GM23338 (cell line): ENCODE results near the gene ZCCHC17. TPM values are rescaled to one million over a fixed set of nuclear protein-coding genes. Genes with fewer than 3 reads are reported as not detected.

Experiments
- ATAC-seq: fragments of 200-7000 bp; cut with Tn5 transposase; 3 replicates; pipeline ENCODE4 v1.9.1; 2020
- DNase-seq: peaks from one replicate; pipeline ENCODE4 v3.0.0-alpha.2; 2015; ENCODE audit warnings: low spot score
- H2AFZ ChIP-seq: fragments of 200-600 bp; sonication (generic); 2 replicates; pipeline ENCODE4 v1.8.0; 2016; ENCODE audit warnings: antibody characterized with exemption, mild to moderate bottlenecking, moderate library complexity
- H3F3A ChIP-seq: fragments of 200-600 bp; sonication (generic); replicated peaks from 2 replicates; pipeline ENCODE4 v1.8.0; 2017; ENCODE audit warnings: antibody characterized with exemption, mixed run types, low read depth
- H3K27ac ChIP-seq: fragments of 200-600 bp; sonication (generic); 2 replicates; pipeline ENCODE4 v1.6.1; 2016; ENCODE audit warnings: low read depth
- H3K27me3 ChIP-seq: fragments of 200-600 bp; sonication (generic); 2 replicates; pipeline ENCODE4 v1.8.0; 2016; ENCODE audit warnings: mild to moderate bottlenecking, mixed run types, moderate library complexity; ENCODE audit not compliant: insufficient read depth
- H3K36me3 ChIP-seq: fragments of 200-600 bp; sonication (generic); 2 replicates; pipeline ENCODE4 v1.8.0; 2016; ENCODE audit warnings: mild to moderate bottlenecking; ENCODE audit not compliant: insufficient read depth
- H3K4me1 ChIP-seq: fragments of 200-600 bp; sonication (generic); 2 replicates; pipeline ENCODE4 v1.8.0; 2016; ENCODE audit warnings: mild to moderate bottlenecking, moderate library complexity; ENCODE audit not compliant: insufficient read depth
- H3K4me2 ChIP-seq: fragments of 200-600 bp; sonication (generic); 2 replicates; pipeline ENCODE4 v1.7.1; 2017; ENCODE audit warnings: mixed run types
- H3K4me3 ChIP-seq: fragments of 200-600 bp; sonication (generic); 2 replicates; pipeline ENCODE4 v1.6.1; 2016; ENCODE audit warnings: mixed run types
- H3K79me2 ChIP-seq: fragments of 200-600 bp; sonication (generic); replicated peaks from 2 replicates; pipeline ENCODE4 v1.8.0; 2017; ENCODE audit warnings: mild to moderate bottlenecking; ENCODE audit not compliant: insufficient read depth
- H3K9me2 ChIP-seq: fragments of 200-600 bp; sonication (generic); 2 replicates; pipeline ENCODE4 v1.8.0; 2017; ENCODE audit not compliant: insufficient read depth
- H4K20me1 ChIP-seq: fragments of 200-600 bp; sonication (generic); replicated peaks from 2 replicates; pipeline ENCODE4 v1.8.0; 2017; ENCODE audit warnings: mild to moderate bottlenecking; ENCODE audit not compliant: insufficient read depth
- H3K27ac Mint-ChIP-seq: 2 replicates; pipeline ENCODE4 v1.8.0; 2020; ENCODE audit warnings: inconsistent platforms, mild to moderate bottlenecking, moderate library complexity, mixed read lengths
- H3K27me3 Mint-ChIP-seq: 3 replicates; pipeline ENCODE4 v1.8.0; 2022; ENCODE audit warnings: low read depth, mild to moderate bottlenecking, moderate library complexity, mixed read lengths, inconsistent platforms; ENCODE audit not compliant: insufficient read depth, poor library complexity
- H3K36me3 Mint-ChIP-seq: 3 replicates; pipeline ENCODE4 v1.8.0; 2021; ENCODE audit warnings: low read depth, mild to moderate bottlenecking, inconsistent platforms, moderate library complexity, mixed read lengths
- H3K4me1 Mint-ChIP-seq: 3 replicates; pipeline ENCODE4 v1.8.0; 2020; ENCODE audit warnings: mild to moderate bottlenecking, inconsistent platforms, mixed read lengths
- H3K4me3 Mint-ChIP-seq: 3 replicates; pipeline ENCODE4 v1.8.0; 2021; ENCODE audit warnings: moderate library complexity, mild to moderate bottlenecking, inconsistent platforms, mixed read lengths
- H3K9me3 Mint-ChIP-seq: 3 replicates; pipeline ENCODE4 v1.8.0; 2020; ENCODE audit warnings: moderate library complexity, mild to moderate bottlenecking, inconsistent platforms, mixed read lengths
- CREB1 ChIP-seq: fragments of 250-450 bp; sonication (Bioruptor Pico); IDR thresholded peaks from 2 replicates; pipeline ENCODE4 v1.5.0; 2020; ENCODE audit warnings: low read depth, mild to moderate bottlenecking, moderate library complexity
- ETS1 ChIP-seq: IDR thresholded peaks from 2 replicates; pipeline ENCODE4 v1.6.1; 2016; ENCODE audit warnings: antibody characterized with exemption
- JUNB ChIP-seq: IDR thresholded peaks from one replicate; pipeline ENCODE4 v1.6.1; 2016; ENCODE audit warnings: antibody characterized with exemption; ENCODE audit not compliant: unreplicated experiment
- POLR2AphosphoS5 ChIP-seq: IDR thresholded peaks from 2 replicates; pipeline ENCODE4 v1.6.1; 2016; ENCODE audit warnings: antibody characterized with exemption, low read depth
- REST ChIP-seq: IDR thresholded peaks from one replicate; pipeline ENCODE4 v1.6.1; 2018; ENCODE audit warnings: antibody characterized with exemption; ENCODE audit not compliant: unreplicated experiment
- STAT1 ChIP-seq: IDR thresholded peaks from one replicate; pipeline ENCODE4 v1.6.1; 2016; ENCODE audit warnings: antibody characterized with exemption; ENCODE audit not compliant: unreplicated experiment
- ZNF114 ChIP-seq: fragments of 250-450 bp; sonication (Bioruptor Pico); IDR thresholded peaks from 2 replicates; pipeline ENCODE4 v1.5.0; 2020; ENCODE audit warnings: mild to moderate bottlenecking, moderate library complexity
- polyA plus RNA-seq: library from polyadenylated mRNA; unstranded; fragments of >200 nt; fragmentation: Nextera tagmentation; extraction: Ambion mirVana; gene quantifications from 2 replicates; pipeline ENCODE4 v1.2.1, GENCODE V29; 2016
- total RNA-seq: library from RNA; depleted of rRNA; stranded (reverse); fragments of >200 nt; shearing (Covaris generic); gene quantifications from 2 replicates; pipeline ENCODE4 v1.2.3, GENCODE V29; 2014

ZCCHC17 gene
- total and polyA plus RNA-seq, 2 experiments from 2014 or later: 40.1 to 134 TPM

- no peak overlapping the region for H3K27ac ChIP-seq
- H3K27me3 Mint-ChIP-seq: no peaks in the 10 kb centered on the region
- peaks cover 5% of the 10 kb centered on the region; the same call in 1 of the 3 replicates for H3K36me3 Mint-ChIP-seq
- no peak overlapping the region for H3K27ac Mint-ChIP-seq
- no peak overlapping the region for H3K4me3 Mint-ChIP-seq
- DNase-seq (no peak), ATAC-seq (no peak)
- H3F3A ChIP-seq: no peaks in the 10 kb centered on the region; the same call in 1 of the 2 replicates
- no peak overlapping the region for H2AFZ ChIP-seq
- H3K9me2 ChIP-seq: no peaks in the 10 kb centered on the region
- TF ChIP-seq REST (no peak), ETS1 (no peak), JUNB (no peak), POLR2AphosphoS5 (no peak), CREB1 (CRISPR knock-in tag) (no peak), ZNF114 (CRISPR knock-in tag) (no peak)
- peaks cover 20% of the 10 kb centered on the region for H4K20me1 ChIP-seq
- no peaks in the 10 kb centered on the region for H3K27me3 ChIP-seq
- H3K79me2 ChIP-seq: peaks cover 95% of the 10 kb centered on the region
- no peak overlapping the region for H3K4me2 ChIP-seq
- no peak overlapping the region for H3K4me3 ChIP-seq
- H3K4me1 Mint-ChIP-seq: peaks cover 3% of the 10 kb centered on the region; the same call in 1 of the 3 replicates
- no peaks in the 10 kb centered on the region for H3K36me3 ChIP-seq
- no peaks in the 10 kb centered on the region for H3K9me3 Mint-ChIP-seq
- H3K4me1 ChIP-seq: peaks cover 2% of the 10 kb centered on the region
Measured at GRCh38 chr1:31302709-31303441, 6.0 kb downstream of the ZCCHC17 start.

GRCh38 chr1:31306278-31306677 lies 9.4 kb downstream of the ZCCHC17 start:
- Histone ChIP-seq H3K36me3 (peaks cover 13% of the 10 kb centered on the region; the same call in 1 of the 2 replicates), H4K20me1 (peaks cover 10% of the 10 kb centered on the region; the same call in 1 of the 2 replicates), H3K9me2 (no peaks in the 10 kb centered on the region), H3K4me2 (no peak overlapping the region), H3K27me3 (no peaks in the 10 kb centered on the region), H3K4me3 (no peak overlapping the region), H3K27ac (no peak overlapping the region), H3K4me1 (no peaks in the 10 kb centered on the region), H3F3A (no peaks in the 10 kb centered on the region), H2AFZ (no peak overlapping the region), H3K79me2 (peaks cover 73% of the 10 kb centered on the region)
- Mint-ChIP-seq H3K27ac (no peak overlapping the region), H3K36me3 (peaks cover 20% of the 10 kb centered on the region), H3K4me3 (no peak overlapping the region), H3K27me3 (no peaks in the 10 kb centered on the region), H3K9me3 (no peaks in the 10 kb centered on the region), H3K4me1 (no peaks in the 10 kb centered on the region)
- DNase-seq (no peak), ATAC-seq (no peak)
- TF ChIP-seq STAT1 (no peak), JUNB (no peak)
